ENCODE results near the gene PTTG1IP. TPM values are rescaled to one million over a fixed set of nuclear protein-coding genes. Genes with fewer than 3 reads are reported as not detected.

Gene PTTG1IP
- total and polyA plus RNA-seq, 2 of the 13 experiments (the other 11 are each of a cell fraction or from before 2014, with no cell fraction given), result 161 to 700 TPM

GRCh38 chr21:44802396-44803153, 70.9 kb downstream of the PTTG1IP start (continued):
- TF ChIP-seq, protein P1, sequence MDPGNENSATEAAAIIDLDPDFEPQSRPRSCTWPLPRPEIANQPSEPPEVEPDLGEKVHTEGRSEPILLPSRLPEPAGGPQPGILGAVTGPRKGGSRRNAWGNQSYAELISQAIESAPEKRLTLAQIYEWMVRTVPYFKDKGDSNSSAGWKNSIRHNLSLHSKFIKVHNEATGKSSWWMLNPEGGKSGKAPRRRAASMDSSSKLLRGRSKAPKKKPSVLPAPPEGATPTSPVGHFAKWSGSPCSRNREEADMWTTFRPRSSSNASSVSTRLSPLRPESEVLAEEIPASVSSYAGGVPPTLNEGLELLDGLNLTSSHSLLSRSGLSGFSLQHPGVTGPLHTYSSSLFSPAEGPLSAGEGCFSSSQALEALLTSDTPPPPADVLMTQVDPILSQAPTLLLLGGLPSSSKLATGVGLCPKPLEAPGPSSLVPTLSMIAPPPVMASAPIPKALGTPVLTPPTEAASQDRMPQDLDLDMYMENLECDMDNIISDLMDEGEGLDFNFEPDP (CRISPR knock-in tag; conservative IDR thresholded peaks at IDR 0.05), result peak; percentile 90; the same call in 1 of the 2 replicates
- TF ChIP-seq ZNF746 (CRISPR knock-in tag; IDR thresholded peaks at IDR 0.05) (peak; percentile 57; the same call in 1 of the 2 replicates), KLF6 (CRISPR knock-in tag; IDR thresholded peaks at IDR 0.05) (no peak), MEIS1 (CRISPR knock-in tag; IDR thresholded peaks at IDR 0.05; ENCODE audit: borderline replicate concordance) (0 out of 2 replicates have a peak, but pooled peaks have one; percentile 14), HDAC6 (IDR thresholded peaks at IDR 0.05; ENCODE audit: low read depth, low read length) (no peak), DMAP1 (CRISPR knock-in tag; IDR thresholded peaks at IDR 0.05) (no peak; the same call in none of the 2 replicates), HOMEZ (CRISPR knock-in tag; IDR thresholded peaks at IDR 0.05; ENCODE audit: low read depth) (no peak), SNRNP70 (IDR thresholded peaks at IDR 0.05; ENCODE audit: low read depth, low read length) (no peak), ZNF652 (CRISPR knock-in tag; IDR thresholded peaks at IDR 0.05; ENCODE audit: borderline replicate concordance, low read depth) (peak; percentile 79)
- TF ChIP-seq, protein P2, sequence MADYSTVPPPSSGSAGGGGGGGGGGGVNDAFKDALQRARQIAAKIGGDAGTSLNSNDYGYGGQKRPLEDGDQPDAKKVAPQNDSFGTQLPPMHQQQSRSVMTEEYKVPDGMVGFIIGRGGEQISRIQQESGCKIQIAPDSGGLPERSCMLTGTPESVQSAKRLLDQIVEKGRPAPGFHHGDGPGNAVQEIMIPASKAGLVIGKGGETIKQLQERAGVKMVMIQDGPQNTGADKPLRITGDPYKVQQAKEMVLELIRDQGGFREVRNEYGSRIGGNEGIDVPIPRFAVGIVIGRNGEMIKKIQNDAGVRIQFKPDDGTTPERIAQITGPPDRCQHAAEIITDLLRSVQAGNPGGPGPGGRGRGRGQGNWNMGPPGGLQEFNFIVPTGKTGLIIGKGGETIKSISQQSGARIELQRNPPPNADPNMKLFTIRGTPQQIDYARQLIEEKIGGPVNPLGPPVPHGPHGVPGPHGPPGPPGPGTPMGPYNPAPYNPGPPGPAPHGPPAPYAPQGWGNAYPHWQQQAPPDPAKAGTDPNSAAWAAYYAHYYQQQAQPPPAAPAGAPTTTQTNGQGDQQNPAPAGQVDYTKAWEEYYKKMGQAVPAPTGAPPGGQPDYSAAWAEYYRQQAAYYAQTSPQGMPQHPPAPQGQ (CRISPR knock-in tag; IDR thresholded peaks at IDR 0.05; ENCODE audit: borderline replicate concordance), result no peak
- TF ChIP-seq, protein P3, sequence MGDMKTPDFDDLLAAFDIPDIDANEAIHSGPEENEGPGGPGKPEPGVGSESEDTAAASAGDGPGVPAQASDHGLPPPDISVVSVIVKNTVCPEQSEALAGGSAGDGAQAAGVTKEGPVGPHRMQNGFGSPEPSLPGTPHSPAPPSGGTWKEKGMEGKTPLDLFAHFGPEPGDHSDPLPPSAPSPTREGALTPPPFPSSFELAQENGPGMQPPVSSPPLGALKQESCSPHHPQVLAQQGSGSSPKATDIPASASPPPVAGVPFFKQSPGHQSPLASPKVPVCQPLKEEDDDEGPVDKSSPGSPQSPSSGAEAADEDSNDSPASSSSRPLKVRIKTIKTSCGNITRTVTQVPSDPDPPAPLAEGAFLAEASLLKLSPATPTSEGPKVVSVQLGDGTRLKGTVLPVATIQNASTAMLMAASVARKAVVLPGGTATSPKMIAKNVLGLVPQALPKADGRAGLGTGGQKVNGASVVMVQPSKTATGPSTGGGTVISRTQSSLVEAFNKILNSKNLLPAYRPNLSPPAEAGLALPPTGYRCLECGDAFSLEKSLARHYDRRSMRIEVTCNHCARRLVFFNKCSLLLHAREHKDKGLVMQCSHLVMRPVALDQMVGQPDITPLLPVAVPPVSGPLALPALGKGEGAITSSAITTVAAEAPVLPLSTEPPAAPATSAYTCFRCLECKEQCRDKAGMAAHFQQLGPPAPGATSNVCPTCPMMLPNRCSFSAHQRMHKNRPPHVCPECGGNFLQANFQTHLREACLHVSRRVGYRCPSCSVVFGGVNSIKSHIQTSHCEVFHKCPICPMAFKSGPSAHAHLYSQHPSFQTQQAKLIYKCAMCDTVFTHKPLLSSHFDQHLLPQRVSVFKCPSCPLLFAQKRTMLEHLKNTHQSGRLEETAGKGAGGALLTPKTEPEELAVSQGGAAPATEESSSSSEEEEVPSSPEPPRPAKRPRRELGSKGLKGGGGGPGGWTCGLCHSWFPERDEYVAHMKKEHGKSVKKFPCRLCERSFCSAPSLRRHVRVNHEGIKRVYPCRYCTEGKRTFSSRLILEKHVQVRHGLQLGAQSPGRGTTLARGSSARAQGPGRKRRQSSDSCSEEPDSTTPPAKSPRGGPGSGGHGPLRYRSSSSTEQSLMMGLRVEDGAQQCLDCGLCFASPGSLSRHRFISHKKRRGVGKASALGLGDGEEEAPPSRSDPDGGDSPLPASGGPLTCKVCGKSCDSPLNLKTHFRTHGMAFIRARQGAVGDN (CRISPR knock-in tag; IDR thresholded peaks at IDR 0.05), result peak; percentile 84
- TF ChIP-seq, protein P4, sequence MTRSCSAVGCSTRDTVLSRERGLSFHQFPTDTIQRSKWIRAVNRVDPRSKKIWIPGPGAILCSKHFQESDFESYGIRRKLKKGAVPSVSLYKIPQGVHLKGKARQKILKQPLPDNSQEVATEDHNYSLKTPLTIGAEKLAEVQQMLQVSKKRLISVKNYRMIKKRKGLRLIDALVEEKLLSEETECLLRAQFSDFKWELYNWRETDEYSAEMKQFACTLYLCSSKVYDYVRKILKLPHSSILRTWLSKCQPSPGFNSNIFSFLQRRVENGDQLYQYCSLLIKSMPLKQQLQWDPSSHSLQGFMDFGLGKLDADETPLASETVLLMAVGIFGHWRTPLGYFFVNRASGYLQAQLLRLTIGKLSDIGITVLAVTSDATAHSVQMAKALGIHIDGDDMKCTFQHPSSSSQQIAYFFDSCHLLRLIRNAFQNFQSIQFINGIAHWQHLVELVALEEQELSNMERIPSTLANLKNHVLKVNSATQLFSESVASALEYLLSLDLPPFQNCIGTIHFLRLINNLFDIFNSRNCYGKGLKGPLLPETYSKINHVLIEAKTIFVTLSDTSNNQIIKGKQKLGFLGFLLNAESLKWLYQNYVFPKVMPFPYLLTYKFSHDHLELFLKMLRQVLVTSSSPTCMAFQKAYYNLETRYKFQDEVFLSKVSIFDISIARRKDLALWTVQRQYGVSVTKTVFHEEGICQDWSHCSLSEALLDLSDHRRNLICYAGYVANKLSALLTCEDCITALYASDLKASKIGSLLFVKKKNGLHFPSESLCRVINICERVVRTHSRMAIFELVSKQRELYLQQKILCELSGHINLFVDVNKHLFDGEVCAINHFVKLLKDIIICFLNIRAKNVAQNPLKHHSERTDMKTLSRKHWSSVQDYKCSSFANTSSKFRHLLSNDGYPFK (CRISPR knock-in tag; IDR thresholded peaks at IDR 0.05; ENCODE audit: borderline replicate concordance), result 0 out of 2 replicates have a peak, but pooled peaks have one; percentile 30

Data from HepG2 (cell line).